NCI-H2081 (cell line): Measurements from ENCODE around the gene SMG6.
"Not testable (repeated sequence)": the region's sequence is repeated elsewhere in the genome, so short reads cannot be mapped to it uniquely, and the experiment has no call there.

Experiments
- DNase-seq, 2 experiments: peaks; one replicate each; lab custom pipeline; 2025; lab: John Stamatoyannopoulos, UW

SMG6 gene

DNA sequence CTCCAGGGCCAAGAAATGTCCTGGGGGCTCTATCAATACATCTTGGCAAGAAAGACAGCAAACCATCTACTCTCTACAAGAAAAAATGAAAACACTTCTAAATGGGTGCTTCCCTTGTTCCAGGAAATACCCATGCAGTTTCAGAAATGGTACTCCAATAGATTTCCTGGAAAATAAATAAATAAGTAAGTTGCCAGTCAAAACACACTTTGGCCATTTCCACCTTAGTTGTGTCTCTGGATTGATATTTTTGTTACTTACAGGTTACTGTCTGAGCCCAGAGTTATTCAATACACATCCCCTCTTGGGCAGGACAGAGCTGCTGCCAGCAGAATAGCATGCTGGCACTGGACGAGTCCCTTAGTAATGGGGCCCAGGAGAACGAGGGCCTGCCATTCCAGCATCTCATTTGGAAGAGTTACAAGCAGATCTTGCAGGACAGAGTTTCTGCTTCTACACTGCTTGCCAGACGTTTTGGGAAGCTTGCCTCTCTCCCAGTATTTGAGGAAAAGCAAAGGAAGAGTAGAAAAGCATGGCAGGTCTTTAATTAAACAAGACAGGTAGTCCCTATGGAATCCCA lies 100.5 kb downstream of the SMG6 start:
- DNase-seq: no peak

DNA sequence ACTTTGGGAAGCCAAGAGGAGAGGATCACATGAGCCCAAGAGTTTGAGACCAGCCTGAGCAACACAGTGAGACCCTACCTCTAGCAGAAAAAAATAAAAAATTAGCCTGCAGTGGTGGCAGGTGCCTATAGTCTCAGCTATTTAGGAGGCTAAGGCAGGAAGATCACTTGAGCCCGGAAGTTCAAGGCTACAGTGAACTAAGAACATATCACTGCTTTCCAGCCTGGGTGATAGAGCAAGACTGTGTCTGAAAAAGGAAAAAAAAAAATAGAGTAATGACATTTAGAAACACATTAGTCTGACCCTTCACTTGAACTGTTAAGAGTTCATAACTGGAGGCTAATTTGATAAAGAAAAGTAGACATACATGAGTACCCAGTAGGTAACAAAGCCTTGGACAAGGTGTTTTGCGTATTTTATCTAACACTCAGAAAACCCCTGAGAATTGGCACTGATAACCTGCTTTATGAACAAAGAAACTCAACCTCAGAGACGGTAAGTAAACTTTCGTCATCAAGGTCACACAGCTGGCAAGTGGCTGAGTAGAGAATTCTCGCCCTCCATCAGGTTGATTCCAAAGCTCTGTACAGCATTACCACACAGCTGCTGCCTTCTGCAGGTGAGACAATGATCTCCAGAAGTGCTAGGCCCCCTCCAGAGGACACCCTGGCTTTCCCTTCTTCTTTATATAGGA lies 101.1 kb downstream of the SMG6 start:
- no peak for DNase-seq

DNA sequence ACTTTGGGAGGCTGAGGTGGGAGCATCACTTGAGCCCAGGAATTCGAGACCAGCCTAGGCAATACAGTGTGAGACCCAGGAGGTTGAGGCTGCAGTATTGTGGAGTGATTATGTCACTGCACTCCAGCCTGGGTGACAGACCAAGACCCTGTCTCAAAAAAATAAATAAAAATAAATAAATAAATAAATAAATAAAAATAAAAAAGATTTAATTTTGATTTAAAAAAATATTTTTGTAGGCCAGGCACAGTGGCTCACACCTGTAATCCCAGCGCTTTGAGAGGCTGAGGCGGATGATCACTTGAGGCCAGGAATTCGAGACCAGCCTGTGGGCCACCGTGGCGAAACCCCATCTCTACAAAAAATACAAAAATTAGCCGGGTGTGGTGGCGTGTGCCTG lies 104.2 kb downstream of the SMG6 start:
- DNase-seq: not testable (repeated sequence)

DNA sequence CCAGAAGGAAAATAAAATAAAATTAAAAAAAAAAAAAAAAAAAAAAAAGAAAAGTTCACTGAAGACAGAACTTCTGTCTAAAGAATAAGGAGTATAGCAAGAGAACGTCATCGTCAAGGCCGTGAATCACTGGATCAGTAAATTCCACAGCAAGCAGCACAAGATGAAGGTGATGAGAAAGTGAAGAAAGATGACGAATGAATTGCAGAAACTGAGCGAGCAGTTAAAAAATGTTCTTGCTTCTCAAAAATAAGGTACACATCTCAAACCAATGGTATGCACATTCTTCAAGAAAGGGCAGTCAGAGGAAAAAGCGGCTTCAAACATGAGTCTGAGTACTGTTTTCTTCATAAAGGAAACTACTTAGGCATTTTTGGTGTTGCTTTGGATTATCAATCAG lies 104.7 kb downstream of the SMG6 start:
- DNase-seq: no peak

DNA sequence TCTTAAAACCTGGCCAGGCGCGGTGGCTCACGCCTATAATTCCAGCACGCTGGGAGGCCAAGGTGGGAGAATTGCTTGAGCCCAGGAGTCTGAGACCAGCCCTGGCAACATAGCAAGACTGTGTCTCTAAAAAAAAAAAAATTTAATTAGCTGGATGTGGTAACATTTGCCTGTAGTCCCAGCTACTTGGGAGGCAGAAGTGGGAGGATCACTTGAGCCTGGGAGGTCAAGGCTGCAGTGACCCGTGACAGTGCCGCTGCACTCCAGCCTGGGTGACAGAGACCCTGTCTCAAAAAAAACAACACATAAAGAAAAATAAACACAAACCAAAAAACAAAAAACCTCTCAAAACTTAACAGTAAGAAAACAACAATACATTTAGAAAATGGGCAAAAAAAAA lies 106.3 kb downstream of the SMG6 start:
- no peak for DNase-seq

DNA sequence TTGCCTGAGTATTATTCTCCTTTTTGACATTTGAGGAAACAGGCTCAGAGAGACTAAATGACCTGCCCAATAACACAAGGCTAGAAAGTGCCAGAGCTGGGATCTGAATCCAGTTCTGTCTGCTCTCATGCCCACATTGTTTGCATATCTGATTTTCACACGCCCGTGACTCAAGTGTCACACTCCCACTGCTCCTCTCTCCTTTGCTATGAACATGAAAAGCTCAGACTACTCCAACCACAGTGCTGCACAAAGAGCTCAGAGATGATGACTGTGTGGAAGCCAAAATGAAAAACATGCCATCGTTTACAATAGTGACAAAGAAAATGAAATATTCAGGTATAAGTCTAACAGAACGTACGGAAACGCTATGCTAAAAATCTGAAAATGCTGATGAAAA lies 107.9 kb downstream of the SMG6 start:
- no peak for DNase-seq

DNA sequence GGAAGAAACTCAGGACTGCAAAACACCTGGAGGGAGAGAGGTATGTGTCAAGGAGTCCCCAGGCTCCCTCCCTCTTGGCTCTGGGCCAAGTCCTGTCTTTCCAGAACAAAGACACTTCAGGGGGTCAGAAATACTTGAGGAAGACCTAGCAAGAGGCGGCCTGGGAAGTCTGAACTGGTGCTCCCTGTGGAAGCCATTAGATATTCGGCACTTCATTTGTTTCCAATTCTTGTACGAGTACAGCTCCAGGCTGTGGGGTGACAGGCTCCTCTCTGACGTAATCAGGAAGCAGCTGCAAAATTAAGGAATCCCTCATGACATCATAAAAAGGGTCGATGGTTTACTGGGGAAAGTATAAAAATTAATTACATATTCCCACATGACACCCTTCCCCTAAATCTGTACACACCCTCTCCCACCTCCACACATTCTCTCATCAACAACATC lies 108.7 kb downstream of the SMG6 start:
- no peak for DNase-seq

DNA sequence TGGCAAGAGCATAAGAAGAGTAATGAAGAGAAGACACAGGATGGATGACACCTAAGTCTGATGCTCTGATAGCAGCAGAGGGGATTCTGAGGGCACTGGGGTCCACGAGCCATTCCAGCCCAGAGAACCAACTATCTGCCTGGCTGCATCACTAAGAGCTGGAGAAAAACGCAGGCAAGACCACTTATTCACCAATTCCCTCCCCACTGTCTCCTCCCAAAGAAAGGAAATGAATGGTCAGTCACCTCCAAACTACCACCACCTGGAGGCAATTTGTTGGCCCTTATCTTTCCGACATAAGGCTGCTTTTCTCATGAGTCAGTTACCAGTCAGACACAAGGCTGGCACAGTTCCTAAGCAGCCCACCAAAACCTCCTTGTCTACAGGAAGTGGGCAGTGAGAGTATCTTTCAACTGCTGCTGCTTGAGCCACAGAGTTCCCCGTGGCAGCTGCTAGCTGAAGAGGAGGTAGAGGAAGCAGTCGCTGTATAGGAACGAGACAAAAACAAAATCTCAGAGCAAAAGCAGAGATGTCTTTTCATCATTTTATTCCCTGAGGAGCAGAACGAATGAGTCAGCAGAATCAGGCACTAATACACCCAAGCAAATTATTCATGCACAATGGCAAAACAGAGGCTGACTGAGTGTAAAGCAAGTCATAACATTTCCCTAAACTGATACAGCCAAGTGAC lies 111.1 kb downstream of the SMG6 start:
- DNase-seq: no peak

DNA sequence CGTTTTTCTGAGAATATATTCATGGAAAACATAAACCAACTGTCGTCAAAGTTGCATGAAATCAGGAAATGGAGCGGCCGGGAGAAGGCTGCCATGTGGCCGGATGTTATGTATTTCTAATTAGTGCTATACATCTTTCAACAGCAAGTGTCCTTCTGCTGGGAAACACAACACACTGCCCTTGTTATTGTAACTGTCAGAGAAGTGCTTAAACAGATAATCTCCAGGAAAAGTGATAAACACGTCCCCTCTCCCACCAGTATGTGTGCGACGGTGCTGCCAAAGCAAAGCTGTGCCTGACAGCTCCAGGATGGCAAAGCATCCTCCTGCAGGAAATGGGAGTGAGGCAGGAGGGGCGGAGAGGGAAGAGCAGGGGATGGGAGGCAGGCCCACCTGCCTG lies 111.8 kb downstream of the SMG6 start:
- no peak for DNase-seq

DNA sequence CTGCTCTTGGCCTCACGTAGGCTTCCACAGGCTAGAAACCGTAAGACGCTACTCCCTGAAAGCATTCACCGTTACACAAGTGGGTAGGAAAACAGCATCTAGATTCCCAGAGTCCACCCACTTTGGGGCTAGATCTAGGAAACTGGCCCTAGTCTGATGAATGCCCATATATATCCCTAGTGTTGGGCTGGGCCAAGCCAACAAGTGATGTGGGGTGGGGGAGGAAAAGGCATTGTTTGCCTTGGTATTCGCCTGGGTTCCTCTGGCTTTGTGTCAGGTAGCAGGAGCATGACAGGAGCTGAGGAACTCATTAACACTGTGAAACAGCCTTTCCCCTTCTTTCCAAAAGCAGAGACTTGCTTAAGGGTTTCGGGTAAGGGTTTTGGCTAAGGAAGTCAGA lies 112.4 kb downstream of the SMG6 start:
- DNase-seq: no peak

DNA sequence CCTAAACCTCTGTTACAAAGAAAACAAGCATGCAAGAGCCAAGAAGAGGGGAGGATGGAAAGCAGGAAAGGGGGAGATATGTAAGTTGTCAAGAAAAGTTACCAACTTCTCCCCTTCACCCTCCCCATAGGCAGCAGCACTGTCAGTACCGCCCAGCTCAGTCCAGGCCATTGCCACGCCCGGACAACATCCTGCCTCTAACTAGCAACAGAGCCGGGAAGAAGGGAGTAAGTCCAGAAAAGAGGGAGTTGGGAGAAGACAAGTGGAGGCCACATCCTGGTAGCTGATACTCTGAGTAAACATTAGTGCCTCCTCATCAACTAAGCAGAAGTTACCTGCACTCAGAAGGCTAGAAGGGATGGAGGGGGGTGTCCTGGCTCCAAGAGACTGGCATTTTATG lies 113.6 kb downstream of the SMG6 start:
- DNase-seq: no peak

DNA sequence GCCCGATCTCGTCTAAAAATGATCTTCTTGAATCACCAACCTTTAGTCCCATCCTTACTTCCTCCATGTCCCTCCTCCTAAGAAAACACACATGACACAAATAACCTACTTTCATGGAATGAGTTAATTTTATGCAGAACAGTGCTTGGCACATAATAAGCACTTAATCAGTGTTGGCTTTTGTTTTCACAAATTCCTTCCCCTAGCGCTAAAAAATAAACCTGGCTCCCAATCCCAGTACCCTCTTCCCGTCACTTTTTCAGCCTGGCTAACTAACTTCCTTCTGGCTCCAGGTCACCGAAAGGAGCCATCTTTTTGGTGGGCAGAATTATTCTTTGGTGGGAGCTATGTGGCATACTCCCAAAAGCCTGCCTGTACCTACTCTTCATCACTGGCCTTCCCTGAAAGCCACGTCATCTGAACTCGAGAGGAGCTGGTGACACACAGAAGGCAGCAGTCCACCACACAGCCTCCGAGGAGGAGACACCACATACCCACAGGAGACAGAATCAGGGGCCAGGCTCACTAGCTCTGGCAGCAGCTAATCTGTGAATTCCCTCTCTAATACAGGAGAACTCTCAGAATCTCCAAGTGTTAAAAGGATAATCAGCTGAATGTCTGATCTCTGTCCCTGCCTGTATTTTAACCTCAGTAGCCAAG lies 114.5 kb downstream of the SMG6 start:
- DNase-seq: no peak

DNA sequence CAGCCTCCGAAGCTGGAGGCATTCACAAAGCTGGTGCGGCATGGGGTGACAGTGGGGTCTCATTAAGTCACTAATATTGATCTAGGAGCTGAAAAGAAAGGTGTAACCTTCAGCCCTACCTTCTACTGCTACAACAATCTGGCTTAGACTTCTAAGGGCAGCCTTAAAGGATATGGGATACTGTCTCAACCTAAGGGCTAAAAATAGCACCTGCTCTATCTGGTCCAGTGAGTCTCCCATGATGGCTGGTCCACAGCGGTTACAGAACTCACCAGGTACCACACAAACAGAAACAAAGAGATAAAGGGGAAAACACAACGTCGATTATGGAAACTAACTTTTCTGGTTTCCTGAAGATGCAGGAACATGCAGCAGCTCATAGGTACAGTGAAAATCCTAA lies 115.8 kb downstream of the SMG6 start:
- no peak for DNase-seq

DNA sequence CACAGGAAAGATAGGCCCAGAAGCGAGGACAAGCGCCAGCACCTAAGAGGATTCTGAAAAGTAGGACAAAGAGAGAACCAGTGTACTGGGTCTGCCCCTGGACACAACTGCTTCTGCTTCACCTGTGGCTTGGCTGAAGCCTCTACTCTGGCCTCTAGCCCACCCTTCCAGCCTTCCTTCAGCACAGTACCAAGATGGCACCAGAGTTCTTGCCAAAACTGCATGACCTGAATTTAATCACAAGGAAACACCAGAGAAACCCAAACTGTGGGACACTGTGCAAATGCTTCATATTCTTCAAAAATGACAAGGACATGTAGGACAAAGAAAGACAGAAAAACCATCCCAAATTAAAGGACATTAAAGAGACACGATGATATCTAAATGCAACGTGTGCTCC lies 116.6 kb downstream of the SMG6 start:
- no peak for DNase-seq

DNA sequence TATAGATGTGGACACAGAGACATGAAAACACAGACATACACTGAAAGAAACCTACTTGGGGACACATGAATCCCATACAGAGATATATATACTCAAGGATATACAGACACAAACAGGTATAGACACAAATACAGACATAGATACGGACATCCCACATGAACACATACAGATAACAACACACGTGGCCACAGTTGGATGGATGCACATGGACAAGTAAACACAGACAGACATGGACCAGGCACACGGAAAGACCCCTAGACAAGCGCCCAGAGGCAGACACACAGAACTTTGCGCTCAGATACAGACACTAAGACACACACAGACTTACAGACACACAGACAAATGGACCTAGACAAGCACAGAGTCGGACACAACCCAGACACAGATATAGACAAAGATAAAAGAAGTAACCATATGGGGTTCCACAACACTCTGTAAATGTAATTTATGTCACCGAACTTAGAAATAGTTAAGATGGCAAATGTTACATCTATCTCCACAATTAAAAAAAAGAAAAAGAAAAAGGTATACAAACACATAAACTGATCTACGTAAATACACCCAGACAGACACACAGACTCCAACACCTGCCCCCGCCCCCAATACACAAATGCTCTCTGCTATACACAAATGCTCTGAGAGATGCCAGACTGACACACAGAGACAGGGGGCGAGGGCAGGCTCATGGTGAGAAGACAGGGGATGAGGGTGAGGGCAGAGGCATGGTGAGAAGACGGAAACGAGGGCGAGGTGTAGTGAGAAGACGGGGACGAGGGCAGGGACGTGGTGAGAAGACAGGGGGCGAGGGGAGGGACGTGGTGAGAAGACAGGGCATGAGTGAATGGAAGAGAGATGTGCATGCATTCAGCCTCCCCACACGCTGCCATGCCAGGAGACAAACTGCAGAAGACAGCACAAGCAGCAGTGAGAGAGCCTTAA lies 118.3 kb downstream of the SMG6 start:
- no peak for DNase-seq

DNA sequence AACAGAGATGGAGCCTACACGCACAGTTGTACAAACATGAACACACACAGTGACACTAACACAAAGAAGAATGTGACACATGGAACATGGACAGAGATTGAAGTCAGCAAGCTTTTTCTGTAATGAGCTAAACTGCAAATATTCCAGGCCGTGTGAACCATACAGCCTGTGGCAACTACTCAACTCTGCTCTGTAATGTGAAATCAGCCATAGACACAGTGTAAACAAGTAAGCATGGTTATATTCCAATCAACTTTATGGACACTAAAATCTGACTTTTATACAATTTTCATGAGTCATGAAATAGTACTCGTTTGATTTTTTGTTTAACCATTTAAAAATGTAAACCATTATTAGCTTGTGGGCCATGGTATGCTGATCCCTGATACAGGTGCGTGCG lies 120.2 kb downstream of the SMG6 start:
- no peak for DNase-seq

DNA sequence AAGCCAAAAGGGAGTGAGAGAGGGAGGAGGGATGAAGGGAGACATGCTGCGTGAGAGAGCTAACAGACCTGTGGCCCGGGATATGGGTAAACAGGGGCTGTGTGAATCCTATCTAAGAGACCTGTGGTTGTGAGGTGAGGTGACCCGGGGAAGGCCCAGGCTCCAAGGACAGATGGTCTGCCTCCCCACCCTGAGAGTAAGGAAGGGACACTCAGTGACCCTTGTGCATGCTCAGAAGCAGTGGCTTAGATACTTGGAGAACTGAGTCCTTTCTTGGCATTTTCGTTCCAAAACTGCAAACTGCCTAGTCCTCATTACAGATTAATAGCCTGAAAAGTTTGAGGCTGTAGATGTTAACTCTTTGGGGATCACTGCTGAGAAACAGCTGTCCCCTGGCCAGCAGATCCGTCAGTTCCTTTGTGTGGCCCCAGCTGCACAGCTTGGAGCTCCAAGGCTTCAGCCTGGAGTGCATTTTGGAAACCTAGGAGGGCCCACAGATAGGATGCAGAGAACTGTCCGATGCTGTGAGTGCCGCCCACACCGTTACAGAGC lies 121.6 kb downstream of the SMG6 start:
- DNase-seq: no peak

DNA sequence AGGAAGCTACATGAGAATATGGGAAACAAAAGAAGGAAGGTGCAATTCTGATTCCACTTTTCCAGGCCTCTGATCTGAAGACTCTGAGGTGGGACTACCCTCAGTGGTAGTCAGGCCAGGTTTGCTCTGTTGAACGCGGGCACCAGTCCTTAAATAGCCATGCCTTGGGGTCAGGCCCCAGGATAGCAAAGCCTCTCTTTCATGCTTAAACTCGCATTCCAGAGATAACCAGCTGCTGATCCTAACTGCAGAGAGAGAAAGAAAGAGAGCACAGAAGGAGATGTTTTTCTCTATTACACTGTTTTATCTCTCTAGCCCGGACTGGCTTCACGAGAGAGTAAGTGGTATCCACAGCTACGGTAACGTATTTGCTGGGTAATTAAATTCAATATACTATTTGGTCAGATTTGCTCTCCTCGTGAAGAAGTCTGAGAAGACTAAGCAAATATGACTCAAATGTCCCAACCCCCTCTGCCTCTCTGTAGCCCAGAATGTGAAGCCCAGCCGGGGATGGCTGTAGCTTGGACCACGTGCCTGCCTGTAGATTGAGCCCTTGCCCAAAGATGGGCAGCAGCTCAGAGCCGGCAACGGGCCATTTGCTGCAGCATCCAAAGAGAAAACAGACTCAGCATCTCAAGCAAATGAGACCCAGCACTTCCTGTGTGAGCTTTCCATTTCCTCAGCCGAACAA lies 122.2 kb downstream of the SMG6 start:
- no peak for DNase-seq

DNA sequence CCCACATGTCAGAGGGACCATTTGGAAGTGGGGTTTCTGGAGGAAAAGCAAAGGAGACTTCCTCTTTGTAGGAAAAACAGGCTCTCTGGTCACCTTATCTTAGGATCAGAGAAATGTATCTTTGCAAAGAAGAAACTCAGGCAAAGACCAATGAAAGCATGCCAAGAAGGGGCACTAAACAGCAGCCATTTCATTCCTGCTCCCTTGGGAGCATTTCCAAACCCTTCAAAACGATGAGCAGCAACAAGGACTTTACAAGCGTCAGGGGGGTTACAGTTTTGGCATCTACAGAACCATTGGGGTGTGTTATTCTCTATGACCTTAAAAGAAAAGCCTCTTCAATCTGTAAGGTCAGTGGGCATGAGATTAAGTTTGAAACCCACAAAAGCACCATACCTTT lies 122.8 kb downstream of the SMG6 start:
- DNase-seq: no peak

DNA sequence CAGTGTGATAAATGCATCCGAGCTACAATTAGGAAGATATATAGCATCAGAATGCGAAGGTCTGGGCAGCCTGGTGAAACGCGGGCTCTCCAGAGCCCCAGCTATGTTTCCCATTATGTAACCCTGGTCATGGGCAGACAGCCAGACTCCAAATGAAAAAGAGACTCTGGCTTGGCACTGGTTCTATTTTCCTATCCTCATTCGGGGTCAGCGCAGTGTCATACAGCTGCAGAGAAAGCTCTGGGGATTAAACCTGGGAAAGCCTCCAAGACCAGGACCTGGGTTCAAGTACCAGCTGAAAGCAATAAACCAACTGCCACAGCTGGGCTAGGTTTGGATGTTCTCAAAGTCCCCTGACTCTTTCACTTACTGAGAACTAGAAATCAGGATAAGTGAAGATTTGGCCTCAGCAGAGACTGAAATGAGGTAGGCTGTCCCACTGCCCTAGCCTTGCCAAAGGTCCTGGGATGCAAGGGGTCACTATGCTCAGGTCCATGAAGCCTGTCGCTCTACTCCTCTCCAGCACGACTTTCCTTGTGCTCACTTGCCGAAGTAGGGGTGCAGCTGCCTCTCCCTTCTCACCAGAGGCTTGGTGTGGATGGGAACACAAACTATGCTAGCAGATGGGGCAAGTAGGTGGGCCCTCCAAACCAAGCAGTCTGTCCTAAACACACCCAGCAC lies 123.8 kb downstream of the SMG6 start:
- peak; percentile 44 to 80 for DNase-seq
